ENCODE results near the gene ENTREP3.

ENTREP3 gene

DNA sequence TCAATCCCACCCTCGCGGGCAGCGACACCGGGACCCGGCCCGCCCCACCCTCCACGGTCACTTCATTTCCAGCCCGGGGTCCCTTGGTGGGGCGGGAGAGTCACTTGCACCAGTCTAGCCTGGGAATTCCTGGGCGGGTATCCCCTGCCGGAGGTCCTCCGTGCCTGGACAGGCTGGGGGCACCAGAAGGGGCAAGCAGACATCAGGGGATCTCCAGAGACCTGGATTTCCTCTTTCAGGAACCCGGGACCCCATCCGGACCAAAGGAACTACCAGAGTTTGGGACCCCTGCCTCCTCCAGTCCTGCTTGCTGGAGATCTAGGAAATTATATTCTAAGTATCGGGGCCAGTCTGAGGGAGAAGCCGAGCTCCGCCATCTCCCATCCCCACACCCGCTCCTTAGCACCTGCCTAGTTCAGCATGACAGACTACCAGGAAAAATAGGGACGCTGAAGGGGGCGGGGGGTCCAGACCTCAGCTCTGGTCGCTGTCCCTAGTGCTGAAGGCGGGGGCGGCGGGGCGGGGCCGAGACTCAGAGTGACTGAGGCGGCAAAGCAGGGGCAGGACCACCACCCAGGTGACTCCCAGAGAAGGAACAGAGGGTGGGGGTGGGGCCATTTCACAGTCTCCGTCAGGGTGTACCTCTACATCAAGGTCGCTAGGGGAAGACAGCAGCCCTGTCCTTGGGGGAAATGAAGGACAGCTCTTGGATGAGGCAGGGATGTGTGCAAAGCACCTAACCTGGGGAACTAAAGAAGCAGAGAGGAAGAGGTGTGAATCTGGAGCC, 22.8 kb upstream of the ENTREP3 start:
- Histone ChIP-seq H3K9ac (ENCODE audit: low read length) (peak overlapping the region; percentile 72), H4K20me1 (ENCODE audit: insufficient read depth, low read length) (no peaks in the 10 kb centered on the region), H3K27me3 (ENCODE audit: low read depth, low read length) (no peaks in the 10 kb centered on the region), H3K4me2 (ENCODE audit: low read length) (peak overlapping the region; percentile 88), H3K4me1 (ENCODE audit: low read length) (peaks cover 20% of the 10 kb centered on the region), H3K27ac (ENCODE audit: low read length) (peak overlapping the region; percentile 13), H3K4me3 (ENCODE audit: low read length) (peak overlapping the region; percentile 81), H2AFZ (ENCODE audit: low read depth, low read length) (no peak overlapping the region), H3K79me2 (ENCODE audit: low read length) (peaks cover 7% of the 10 kb centered on the region), H3K36me3 (replicated peaks; ENCODE audit: low read depth, low read length) (peaks cover 6% of the 10 kb centered on the region), H3K9me3 (ENCODE audit: insufficient read depth, low read length) (no peaks in the 10 kb centered on the region)
- TF ChIP-seq, protein P1, sequence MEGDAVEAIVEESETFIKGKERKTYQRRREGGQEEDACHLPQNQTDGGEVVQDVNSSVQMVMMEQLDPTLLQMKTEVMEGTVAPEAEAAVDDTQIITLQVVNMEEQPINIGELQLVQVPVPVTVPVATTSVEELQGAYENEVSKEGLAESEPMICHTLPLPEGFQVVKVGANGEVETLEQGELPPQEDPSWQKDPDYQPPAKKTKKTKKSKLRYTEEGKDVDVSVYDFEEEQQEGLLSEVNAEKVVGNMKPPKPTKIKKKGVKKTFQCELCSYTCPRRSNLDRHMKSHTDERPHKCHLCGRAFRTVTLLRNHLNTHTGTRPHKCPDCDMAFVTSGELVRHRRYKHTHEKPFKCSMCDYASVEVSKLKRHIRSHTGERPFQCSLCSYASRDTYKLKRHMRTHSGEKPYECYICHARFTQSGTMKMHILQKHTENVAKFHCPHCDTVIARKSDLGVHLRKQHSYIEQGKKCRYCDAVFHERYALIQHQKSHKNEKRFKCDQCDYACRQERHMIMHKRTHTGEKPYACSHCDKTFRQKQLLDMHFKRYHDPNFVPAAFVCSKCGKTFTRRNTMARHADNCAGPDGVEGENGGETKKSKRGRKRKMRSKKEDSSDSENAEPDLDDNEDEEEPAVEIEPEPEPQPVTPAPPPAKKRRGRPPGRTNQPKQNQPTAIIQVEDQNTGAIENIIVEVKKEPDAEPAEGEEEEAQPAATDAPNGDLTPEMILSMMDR (IDR thresholded peaks at IDR 0.05; ENCODE audit: low read depth, low read length): peak; percentile 53
- TF ChIP-seq EZH2phosphoT487 (IDR thresholded peaks at IDR 0.05; ENCODE audit: low read depth): no peak

DNA sequence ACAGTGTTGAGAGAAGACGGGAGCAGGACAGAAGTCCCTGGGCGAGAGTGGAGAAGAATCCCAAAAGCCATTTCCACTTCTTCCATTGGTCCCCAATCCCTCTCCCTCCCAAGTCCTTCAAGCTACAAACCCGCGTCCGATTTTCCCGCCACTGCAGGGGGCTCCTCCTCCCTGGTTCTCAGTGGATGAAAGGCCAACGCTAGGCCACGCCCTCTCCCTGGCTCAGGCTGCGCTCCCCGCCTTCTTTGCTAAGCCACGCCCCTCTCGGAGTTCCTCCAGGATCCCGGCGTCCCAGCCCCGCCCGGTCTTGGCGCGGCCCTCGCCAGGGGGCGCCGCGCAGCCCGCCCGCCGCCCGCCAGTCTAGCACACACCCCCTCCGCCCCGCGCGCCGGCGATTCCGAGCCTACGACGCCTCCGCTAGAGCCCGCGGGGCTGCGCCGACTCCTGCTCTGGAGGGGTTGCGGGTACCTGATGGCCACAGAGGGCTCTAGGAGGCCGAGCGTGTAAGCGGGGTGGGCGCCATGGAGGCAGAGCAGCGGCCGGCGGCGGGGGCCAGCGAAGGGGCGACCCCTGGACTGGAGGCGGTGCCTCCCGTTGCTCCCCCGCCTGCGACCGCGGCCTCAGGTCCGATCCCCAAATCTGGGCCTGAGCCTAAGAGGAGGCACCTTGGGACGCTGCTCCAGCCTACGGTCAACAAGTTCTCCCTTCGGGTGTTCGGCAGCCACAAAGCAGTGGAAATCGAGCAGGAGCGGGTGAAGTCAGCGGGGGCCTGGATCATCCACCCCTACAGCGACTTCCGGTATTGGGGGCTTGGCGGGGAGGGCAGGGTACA, 22.0 kb upstream of the ENTREP3 start, which contains the start of gene HCN3:
HCN3 (plus strand) TSS at position 394 of the 832 bp plus-strand sequence; CDS start at position 522, 128 bp downstream.
- H3K36me3 ChIP-seq (replicated peaks; ENCODE audit: low read depth, low read length): peaks cover 3% of the 10 kb centered on the region
- TF ChIP-seq, protein P1 (IDR thresholded peaks at IDR 0.05; ENCODE audit: low read depth, low read length): peak; percentile 80
- TF ChIP-seq EZH2phosphoT487 (IDR thresholded peaks at IDR 0.05; ENCODE audit: low read depth): no peak
- peak within 1 kb of the TSS; percentile 72 for H3K9ac ChIP-seq (ENCODE audit: low read length)
- H3K4me2 ChIP-seq (ENCODE audit: low read length): peak within 1 kb of the TSS; percentile 88
- peaks cover 23% of the 10 kb centered on the region for H3K4me1 ChIP-seq (ENCODE audit: low read length)
- H3K4me3 ChIP-seq (ENCODE audit: low read length): peak within 1 kb of the TSS; percentile 81
- peak within 1 kb of the TSS; percentile 31; the same call in 1 of the 2 replicates for H2AFZ ChIP-seq (ENCODE audit: low read depth, low read length)
- H4K20me1 ChIP-seq (ENCODE audit: insufficient read depth, low read length): peaks cover 5% of the 10 kb centered on the region; the same call in 1 of the 2 replicates
- no peaks in the 10 kb centered on the region for H3K27me3 ChIP-seq (ENCODE audit: low read depth, low read length)
- peaks cover 15% of the 10 kb centered on the region for H3K79me2 ChIP-seq (ENCODE audit: low read length)
- H3K9me3 ChIP-seq (ENCODE audit: insufficient read depth, low read length): no peaks in the 10 kb centered on the region
- peak within 1 kb of the TSS; percentile 13 for H3K27ac ChIP-seq (ENCODE audit: low read length)

DNA sequence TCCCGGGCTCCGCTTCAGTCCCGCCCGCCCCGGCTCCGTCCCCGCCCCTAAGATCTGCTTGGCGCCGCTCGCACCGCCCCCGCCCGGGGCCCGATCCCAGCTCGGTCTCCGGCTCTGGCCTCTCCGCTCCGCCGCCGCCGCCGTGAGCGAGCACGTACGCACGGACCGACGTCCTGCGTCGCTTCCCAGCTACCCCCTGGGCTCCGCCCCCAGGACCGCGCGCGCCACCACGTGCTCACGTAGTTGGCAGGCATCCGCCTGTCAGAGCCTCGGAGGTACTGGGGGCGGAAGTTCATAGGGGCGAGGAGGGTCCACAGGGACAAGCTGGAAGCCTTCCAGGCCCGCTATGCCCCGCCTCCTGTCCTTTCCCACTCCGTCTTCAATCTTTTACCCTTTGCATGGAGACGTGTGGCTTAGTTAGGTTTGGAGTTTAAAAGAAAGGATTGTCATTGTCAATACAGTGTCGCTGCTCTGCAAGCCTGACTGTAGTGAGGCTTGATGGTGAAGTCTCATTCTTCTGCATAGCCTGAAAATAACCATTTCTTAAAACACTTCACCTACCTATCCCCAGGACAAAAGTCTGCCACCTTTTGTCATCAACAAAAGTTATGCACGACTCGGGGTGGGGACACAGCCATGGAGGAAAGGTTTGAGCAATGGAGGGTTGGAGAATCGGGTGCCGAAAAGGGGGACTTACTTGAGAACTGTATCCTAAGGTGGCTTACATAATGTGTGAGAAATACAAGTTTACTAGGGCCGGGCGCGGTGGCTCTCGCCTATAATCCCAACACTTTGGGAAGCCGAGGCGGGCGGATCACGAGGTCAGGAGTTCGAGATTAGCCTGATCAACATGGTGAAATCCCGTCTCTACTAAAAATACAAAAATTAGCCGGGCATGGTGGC, 18.3 kb upstream of the ENTREP3 start, which contains the start of gene CLK2:
CLK2 (minus strand) TSS at position 162 of the 903 bp plus-strand sequence. CDS start 2,527 bp downstream, outside the sequence.
- peaks cover 7% of the 10 kb centered on the region; the same call in 1 of the 2 replicates for H4K20me1 ChIP-seq (ENCODE audit: insufficient read depth, low read length)

More for the DNA sequence above, 18.3 kb upstream of the ENTREP3 start, which contains the start of gene CLK2:
- Histone ChIP-seq H3K27me3 (ENCODE audit: low read depth, low read length) (no peaks in the 10 kb centered on the region), H3K27ac (ENCODE audit: low read length) (peak within 1 kb of the TSS; percentile 71), H2AFZ (ENCODE audit: low read depth, low read length) (peak within 1 kb of the TSS; percentile 55), H3K36me3 (replicated peaks; ENCODE audit: low read depth, low read length) (peaks cover 28% of the 10 kb centered on the region), H3K4me2 (ENCODE audit: low read length) (peak within 1 kb of the TSS; percentile 91), H3K9ac (ENCODE audit: low read length) (peak within 1 kb of the TSS; percentile 92), H3K4me1 (ENCODE audit: low read length) (peaks cover 22% of the 10 kb centered on the region), H3K79me2 (ENCODE audit: low read length) (peaks cover 35% of the 10 kb centered on the region), H3K9me3 (ENCODE audit: insufficient read depth, low read length) (no peaks in the 10 kb centered on the region), H3K4me3 (ENCODE audit: low read length) (peak within 1 kb of the TSS; percentile 92)
- TF ChIP-seq EZH2phosphoT487 (IDR thresholded peaks at IDR 0.05; ENCODE audit: low read depth): no peak
- TF ChIP-seq, protein P1 (IDR thresholded peaks at IDR 0.05; ENCODE audit: low read depth, low read length): no peak
